G401 (cell line): Measurements from ENCODE around the gene C16orf54. TPM values are rescaled to one million over a fixed set of nuclear protein-coding genes. Genes with fewer than 3 reads are reported as not detected.
"Not testable (repeated sequence)": the region's sequence is repeated elsewhere in the genome, so short reads cannot be mapped to it uniquely, and the experiment has no call there.

Experiments used
- DNase-seq: peaks from one replicate; pipeline ENCODE4 v3.0.0-alpha.2; 2015; ENCODE audit warnings: low spot score
- in situ Hi-C: cut with HindIII; loops from 2 replicates; pipeline ENCODE4 v1.10.0; 2016; ENCODE audit warnings: low sequenced_read_pairs, mixed read lengths
- total RNA-seq: library from RNA; depleted of rRNA; stranded (reverse); fragments of >200 nt; shearing (Covaris generic); gene quantifications from 2 replicates; pipeline ENCODE4 v1.2.3, GENCODE V29; 2014

Gene C16orf54
- total RNA-seq, 1 experiment from 2014 or later = not detected

DNA sequence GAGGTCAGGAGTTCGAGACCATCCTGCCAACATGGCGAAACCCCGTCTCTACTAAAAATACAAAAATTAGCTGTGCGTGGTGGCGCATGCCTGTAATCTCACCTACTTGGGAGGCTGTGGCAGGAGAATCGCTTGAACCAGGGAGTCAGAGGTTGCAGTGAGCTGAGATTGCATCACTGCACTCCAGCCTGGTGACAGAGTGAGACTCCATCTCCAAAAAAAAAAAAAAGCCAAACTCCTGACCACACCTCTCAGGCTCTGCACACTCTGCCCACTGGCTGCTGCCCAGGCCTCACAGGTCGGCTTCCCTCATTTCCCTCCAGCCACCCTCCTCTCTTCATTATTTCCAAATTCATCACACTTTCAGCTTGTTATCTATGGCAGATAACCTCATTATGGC is 26.5 kb upstream of the C16orf54 start:
- DNase-seq, in situ Hi-C loops: not testable (repeated sequence)

DNA sequence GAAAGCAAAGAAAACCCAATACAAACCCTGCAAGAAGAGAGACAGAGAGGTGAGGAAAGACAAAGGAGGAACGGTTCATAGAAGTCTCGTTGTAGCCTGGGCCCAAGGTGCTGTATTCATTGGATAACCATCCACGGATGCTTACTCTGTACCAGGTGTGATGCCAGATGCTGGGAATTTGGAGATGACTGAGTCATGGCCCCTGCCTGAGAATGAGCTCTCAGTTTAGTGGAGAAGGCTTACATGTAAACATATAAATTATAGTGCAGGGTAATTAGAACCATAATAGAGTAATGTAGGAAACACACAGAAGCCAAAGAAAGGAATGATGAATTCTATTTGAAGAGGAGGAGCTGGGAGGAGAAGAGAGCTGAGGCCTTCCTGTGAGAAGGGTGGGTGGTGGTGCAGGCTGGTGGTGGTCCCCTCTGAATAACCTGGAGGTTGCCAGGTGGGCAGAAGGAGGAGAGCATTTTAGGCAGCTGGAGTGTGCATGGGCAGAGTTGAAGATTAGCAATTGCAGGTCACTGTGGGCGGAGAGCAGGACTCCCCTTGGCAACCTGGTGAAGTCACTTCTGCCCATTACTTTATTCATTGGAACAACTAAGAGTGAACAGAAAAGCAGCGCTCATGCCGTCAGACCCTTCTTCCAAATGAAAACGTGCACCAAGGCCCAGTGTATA is 24.6 kb upstream of the C16orf54 start:
- no peak for DNase-seq
- in situ Hi-C loops = no loop called here

DNA sequence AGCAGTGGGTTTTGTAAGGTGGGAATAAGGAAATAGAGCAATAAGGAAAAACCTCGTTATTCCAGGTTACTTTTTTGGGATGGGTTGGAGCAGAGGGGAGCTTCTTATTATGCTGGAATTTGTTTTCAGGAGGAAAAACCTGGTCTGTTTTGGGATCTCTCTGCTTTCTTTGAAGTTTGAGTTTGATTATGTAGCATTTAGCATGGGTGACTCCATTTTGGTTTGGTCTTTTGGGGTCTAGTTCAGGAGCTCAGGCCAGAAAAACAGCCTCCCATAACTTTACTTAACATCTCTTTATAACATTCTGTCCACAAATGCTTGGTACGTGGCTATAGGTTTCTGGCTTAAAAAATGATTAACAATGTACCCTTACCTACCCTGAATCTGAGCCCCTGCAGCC is 23.7 kb upstream of the C16orf54 start:
- DNase-seq = no peak
- in situ Hi-C loops = no loop called here

DNA sequence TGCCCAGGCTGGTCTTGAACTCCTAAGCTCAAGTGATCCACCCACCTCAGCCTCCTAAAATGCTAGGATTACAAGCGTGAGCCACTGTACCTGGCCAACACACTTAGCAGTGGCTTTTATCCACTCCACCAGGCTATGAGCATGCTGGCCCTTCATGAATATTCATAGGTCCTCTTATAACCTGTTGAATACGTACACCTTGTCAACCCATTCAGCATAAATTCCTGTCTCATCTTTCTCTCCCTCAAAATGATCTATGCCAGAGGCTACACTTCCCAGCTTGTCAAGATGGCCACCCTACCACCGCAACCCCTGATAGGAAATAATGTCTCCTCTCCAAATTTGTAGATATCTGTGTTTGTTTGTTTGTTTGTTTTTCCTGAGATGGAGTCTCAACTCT is 21.3 kb upstream of the C16orf54 start:
- no peak for DNase-seq
- in situ Hi-C loops = no loop called here

DNA sequence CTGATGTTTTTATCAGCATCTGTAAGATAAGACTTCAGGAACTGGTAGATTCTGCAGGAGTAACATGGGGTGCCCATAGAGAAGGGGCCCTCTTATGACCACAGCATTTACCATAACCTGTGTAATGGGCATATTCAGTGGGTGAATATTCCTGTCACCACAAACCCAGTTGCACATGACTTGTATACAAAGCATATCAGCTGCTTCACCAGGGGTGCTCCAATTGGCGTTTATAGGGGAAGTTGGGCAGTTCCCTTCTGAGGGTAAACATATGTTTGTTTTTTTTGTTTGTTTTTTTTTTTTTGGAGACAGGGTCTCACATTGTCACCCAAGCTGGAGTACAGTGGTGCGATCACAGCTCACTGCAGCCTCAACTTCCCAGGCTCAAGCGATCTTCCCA is 20.8 kb upstream of the C16orf54 start:
- no peak for DNase-seq
- in situ Hi-C loops = no loop called here

DNA sequence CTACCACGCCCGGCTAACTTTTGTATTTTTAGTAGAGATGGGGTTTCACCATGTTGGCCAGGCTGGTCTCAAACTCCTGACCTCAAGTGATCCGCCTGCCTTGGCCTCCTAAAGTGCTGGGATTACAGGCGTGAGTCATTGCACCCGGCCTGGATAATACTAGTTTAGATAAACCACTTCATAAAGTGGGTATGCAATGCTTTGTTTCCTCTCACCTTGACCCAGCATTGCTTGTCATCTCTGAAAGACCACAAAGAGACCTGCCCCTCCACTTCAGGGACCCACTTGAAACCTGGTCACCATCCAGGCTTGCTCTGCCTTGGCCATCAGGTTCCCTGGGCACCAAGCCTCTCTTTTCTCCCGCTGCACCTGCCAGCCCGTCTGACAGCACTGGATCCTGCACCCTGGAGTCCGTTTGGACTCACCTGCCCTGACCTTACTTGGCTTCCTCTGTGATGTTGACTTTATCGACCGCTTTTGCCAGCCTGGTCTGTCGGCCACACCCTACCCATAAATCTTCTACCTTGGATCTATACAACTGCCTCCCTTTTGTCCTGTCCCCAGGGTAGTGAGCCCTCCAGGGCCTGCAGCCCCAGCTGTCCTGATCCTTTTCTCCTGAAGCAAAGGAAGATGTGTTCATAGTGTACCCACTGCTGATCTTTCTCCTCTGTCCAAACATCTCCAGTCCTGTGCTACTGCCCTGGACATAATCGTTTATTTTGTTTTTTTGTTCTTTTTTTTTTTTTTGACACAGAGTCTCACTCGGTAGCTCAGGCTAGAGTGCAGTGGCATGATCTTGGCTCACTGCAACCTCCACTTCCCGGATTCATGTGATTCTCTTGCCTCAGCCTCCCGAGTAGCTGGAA is 19.6 kb upstream of the C16orf54 start:
- in situ Hi-C loops = no loop called here
- no peak for DNase-seq

DNA sequence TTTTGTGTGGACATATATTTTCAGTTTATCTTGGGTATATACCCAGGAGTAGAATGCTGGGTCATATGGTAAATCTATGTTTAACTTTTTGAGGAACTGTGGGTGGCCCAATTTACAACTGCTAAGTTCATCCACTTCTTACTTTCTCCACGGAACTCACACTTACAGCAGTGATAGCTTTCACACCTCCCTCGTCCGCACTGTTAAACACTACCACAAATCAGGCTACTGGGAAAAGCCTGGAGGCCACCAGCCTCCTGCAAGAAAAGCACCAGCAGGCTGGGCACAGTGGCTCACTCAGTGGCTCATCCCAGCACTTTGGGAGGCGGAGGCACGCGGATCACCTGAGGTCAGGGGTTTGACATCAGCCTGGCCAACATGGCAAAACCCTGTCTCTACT is 17.5 kb upstream of the C16orf54 start:
- DNase-seq = no peak
- in situ Hi-C loops = no loop called here

DNA sequence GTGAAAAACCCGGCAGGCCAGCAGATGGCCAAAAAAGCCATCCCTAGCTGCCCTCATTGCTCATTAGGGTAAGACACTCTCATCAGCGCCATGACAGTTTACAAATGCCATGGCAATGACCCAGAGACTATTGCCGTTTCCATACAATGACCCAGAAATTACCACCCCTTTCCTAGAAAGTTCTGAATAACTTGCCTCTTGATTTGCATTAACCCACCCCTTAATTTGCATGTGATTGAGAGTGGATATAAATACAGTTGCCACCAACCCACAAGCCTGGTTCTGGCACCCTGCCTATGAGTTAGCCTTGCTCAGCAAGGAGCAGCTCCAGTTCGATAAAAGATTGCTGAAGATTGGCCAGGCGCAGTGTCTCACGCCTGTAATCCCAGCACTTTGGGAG is 16.1 kb upstream of the C16orf54 start:
- in situ Hi-C loops = no loop called here

DNA sequence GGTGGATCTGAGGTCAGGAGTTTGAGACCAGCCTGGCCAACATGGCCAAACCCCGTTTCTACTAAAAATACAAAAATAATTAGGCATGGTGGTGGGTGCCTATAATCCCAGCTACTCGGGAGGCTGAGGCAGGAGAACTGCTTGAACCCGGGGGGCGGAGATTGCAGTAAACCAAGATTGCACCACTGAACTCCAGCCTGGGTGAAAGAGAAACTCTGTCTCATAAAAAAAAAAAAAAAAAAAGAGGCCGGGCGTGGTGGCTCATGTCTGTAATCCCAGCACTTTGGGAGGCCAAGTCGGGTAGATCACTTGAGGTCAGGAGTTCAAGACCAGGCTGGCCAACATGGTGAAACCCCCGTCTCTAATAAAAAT is 15.5 kb upstream of the C16orf54 start:
- in situ Hi-C loops, DNase-seq: not testable (repeated sequence)

More for the DNA sequence above, 16.1 kb upstream of the C16orf54 start:
- DNase-seq = no peak

DNA sequence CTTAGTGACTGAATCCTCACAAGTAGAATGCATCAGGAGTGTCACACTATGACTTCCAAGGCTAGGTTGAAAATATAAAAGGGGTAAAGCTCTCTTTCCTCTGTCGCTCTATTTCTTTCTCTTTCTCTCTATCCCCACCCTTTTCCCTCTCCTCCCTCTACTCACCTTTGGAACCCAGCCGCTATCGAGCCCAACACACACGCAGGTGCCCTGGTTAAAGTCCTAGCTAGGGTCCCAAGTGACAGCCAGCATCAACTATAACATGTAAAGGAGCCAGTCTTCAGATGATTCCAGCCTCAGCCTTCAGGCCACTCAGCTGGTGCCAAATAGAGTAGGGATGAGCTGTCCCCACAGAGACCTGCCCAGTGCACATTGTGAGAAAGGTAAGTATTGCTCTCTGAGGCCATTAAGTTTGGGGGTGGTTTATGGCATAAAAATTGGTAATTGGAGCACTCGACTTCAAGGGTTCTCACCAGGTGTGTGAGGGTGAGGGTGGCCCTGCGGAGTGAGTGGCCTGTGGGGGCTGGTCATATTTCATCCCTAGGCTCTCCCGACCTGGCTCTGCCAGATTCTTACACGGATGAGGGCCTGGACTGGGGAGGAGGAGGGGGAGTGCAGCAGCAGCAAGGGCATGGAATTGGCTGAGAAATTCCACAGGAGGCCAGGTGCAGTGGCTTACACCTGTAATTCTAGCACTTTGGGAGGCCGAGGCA is 14.9 kb upstream of the C16orf54 start:
- DNase-seq = no peak
- in situ Hi-C loops = no loop called here

DNA sequence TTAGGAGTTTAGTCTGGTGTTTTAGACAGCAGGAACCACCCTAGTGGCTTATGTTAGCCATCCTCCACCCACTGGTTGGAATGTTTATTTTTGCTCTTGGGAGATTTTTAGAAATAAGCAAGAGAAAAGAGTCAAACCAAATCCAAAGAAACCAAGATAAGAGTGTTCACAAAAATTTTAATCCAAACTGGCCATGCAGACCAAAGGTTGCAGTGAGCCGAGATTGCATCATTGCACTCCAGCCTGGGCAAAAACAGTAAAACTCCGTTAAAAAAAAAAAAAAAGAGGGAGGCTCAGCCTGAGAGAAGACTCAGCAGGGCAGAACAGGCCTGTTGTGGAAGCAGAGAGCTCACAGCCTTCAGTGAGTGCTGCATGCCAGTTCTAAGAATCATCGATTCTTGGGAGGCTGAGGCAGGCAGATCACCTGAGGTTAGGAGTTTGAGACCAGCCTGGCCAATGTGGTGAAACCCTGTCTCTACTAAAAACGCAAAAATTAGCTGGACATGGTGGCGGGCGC is 12.2 kb upstream of the C16orf54 start:
- no peak for DNase-seq
- in situ Hi-C loops = no loop called here

DNA sequence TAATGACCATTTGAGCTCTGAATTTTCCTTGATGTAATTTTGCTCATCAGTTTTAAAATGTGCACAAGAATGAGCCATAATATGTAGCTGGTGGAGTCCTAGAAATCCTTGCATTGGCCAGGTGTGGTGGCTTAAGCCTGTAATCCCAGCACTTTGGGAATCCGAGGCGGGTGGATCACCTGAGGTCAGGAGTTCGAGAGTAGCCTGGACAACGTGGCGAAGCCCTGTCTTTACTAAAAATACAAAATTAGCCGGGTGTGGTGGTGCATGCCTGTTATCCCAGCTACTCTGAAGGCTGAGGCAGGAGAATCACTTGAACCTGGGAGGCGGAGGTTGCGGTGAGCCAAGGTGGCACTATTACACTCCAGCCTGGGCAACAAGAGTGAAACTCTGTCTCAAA is 11.3 kb upstream of the C16orf54 start:
- DNase-seq, in situ Hi-C loops: not testable (repeated sequence)

DNA sequence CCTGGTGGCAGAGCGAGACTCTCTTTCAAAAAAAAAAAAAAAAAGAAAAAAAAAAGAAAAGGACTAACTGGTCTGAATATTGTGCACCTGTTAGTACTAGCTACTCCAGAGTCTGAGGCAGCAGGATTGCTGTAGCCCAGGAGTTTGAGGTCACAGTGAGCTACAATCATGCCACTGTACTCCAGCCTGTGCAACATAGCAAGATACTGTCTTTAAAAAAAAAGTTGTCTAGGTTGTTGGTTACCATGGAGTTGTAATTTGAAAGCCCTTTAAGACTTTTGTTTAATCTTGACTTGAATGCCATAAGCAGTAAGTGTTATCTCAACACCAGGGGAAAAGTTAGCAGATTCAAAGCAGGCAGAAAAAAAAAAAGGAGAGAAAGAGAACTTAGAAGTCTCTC is 10.9 kb upstream of the C16orf54 start:
- in situ Hi-C loops = no loop called here
- DNase-seq = no peak

DNA sequence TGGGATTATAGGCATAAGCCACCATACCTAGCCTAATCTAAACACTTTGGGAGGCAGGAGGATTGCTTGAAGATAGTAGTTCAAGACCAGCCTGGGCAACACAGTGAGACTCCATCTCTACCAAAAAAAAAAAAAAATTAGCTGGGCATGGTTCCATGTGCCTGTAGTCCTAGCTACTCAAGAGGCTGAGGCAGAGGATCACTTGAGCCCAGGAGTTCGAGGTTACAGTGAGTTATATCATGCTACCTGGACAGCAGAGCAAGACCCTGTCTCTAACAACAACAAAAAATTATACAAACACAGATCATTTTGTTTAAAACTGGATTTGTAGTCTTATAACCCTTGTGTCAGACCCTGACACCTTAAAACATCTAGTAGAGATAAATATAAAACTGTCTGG is 7.7 kb upstream of the C16orf54 start:
- DNase-seq = no peak
- in situ Hi-C loops = no loop called here

DNA sequence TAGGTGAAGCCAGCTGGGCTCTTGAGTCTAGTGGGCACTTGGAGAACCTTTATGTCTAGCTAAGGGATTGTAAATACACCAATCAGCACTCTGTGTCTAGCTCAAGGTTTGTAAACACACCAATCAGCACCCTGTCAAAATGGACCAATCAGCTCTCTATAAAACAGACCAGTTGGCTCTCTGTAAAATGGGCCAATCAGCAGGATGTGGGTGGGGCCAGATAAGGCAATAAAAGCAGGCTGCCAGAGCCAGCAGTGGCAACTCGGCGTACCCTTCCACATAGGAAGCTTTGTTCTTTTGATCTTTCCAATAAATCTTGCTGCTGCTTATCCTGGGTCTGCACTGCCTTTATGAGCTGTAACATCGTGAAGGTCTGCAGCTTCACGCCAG is 3.0 kb upstream of the C16orf54 start:
- in situ Hi-C loops, DNase-seq: not testable (repeated sequence)

DNA sequence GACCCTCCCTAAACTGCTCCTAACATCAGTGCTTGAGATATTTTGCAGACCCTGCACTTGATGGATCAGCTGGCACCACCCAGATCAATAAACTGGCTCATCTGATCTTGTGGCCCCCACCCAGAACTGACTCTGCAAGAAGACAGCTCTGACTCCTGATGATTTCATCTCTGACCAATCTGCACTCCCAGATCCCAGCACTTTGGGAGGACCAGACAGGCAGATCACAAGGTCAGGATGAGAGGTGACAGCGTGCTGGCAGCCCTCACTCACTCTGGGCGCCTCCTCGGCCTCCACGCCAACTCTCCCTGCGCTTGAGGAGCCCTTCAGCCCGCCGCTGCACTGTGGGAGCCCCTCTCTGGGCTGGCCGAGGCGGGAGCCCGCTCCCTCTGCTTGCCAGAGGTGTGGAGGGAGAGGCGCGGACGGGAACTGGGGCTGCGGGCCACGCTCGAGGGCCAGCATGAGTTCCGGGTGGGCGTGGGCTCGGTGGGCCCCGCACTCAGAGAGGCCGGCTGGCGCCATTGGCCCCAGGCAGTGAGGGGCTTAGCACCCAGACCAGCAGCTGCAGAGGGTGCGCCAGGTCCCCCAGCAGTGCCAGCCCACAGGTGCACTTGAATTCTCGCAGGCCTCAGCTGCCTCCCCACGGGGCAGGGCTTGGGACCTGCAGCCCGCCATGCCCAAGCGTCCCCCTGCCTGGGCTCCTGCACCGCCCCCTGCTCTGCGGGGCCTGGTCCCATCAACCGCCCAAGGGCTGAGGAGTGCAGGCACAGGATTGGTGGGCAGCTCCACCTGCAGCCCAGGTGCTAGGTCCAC is 2.4 kb upstream of the C16orf54 start:
- in situ Hi-C loops = no loop called here

DNA sequence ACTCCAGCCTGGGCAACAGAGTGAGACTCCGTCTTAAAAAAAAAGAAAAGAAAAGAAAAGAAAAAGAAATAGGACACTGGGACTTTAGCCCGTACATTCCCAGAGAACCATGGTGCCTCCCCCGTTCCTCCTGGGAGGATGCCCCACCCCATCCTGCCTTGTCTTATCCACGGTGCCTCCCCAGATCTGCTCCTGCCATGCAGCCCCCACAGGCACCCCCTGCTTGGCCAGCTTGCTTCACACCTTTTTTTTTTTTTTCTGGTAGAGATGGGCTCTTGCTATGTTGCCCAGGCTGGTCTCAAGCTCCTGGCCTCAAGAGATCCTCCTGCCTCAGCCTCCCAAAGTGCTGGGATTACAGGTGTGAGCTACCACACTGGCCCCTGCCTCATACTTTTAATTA is 728 bp upstream of the C16orf54 start:
- in situ Hi-C loops, DNase-seq: not testable (repeated sequence)

More for the DNA sequence above, 2.4 kb upstream of the C16orf54 start:
- DNase-seq = no peak

DNA sequence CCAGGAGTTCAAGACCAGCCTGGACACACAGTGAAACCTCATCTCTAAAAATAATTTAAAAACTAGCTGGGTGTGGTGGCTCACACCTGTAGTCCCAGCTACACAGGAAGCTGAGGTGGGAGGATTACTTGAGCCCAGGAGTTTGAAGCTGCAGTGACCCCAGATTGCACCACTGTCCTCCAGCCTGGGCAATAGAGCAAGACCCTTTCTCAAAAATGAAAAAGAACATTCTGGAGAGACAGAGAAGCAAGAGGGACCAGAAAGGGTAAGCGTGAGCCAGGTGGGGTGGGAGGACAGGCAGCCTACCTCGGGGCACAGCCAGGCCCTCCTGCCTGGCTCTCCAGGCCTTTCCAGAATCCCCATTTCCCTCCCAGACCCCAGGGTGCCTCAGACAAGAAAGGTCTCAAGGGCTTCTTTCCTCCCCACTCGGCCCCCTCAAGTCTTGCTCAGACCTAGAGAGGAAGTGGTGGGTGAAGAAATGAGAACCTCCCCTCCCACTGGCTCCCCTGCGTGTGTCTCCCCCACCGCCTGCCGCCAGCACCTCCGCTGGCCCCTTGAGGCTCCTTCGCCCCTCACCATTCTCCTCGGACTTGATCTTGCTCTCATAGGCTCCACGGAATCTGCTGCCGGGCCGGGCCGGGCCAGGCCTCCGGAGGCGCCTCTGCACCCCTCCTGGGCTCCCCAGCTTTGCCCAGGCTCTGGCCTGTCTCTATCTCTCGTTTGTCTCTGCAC is 503 bp downstream of the C16orf54 start:
- no peak for DNase-seq
- in situ Hi-C loops = no loop called here
